Caco-2 (cell line): ENCODE data around the gene TUBA3E. TPM values are rescaled to one million over a fixed set of nuclear protein-coding genes. Genes with fewer than 3 reads are reported as not detected.
"Not testable (repeated sequence)": the region's sequence is repeated elsewhere in the genome, so short reads cannot be mapped to it uniquely, and the experiment has no call there.

Source experiments
- BruUV-seq: library from RNA; stranded (reverse); fragments of 400-500 nt; replicated peaks from 2 replicates; lab custom pipeline; 2021; lab: Mats Ljungman, UMichigan
- CTCF ChIA-PET: fragments of 300-600 bp; sonication (Branson Sonifier 250); formaldehyde crosslinking; loops from one replicate; lab custom pipeline; 2022; ENCODE audit warnings: antibody characterized with exemption; lab: Charles Lee
- POLR2A ChIA-PET: fragments of 300-600 bp; sonication (Branson Sonifier 250); formaldehyde crosslinking; loops from one replicate; lab custom pipeline; 2022; ENCODE audit warnings: antibody characterized with exemption; lab: Charles Lee
- DNase-seq, 2 experiments: peaks; one replicate each; pipeline versions ENCODE4 v3.0.0 to v3.0.0-alpha.2; 2020 to 2022
- H3K27me3 ChIP-seq: replicated peaks from 2 replicates; pipeline ENCODE4 v1.6.0; 2011; ENCODE audit warnings: low read length; ENCODE audit not compliant: control insufficient read depth, insufficient read depth
- H3K36me3 ChIP-seq: 2 replicates; pipeline ENCODE4 v1.5.1; 2011; ENCODE audit warnings: low read length; ENCODE audit not compliant: control insufficient read depth, insufficient read depth
- H3K4me1 ChIP-seq: fragments of 250-450 bp; sonication (Bioruptor Pico); 2 replicates; pipeline ENCODE4 v1.5.1; 2020; ENCODE audit warnings: mild to moderate bottlenecking
- H3K4me3 ChIP-seq: 2 replicates; pipeline ENCODE4 v1.5.1; 2011; ENCODE audit warnings: low read depth, mild to moderate bottlenecking, control low read depth, low read length
- H3K9me3 ChIP-seq: fragments of 250-450 bp; sonication (Bioruptor Pico); 2 replicates; pipeline ENCODE4 v1.5.1; 2020; ENCODE audit warnings: mild to moderate bottlenecking, moderate library complexity
- H3K27ac Mint-ChIP-seq: one replicate; pipeline ENCODE4 v1.8.0; 2022; ENCODE audit warnings: mixed read lengths; ENCODE audit not compliant: unreplicated experiment
- H3K27me3 Mint-ChIP-seq: one replicate; pipeline ENCODE4 v1.8.0; 2022; ENCODE audit warnings: mixed read lengths; ENCODE audit not compliant: insufficient read depth, unreplicated experiment
- H3K36me3 Mint-ChIP-seq: one replicate; pipeline ENCODE4 v1.8.0; 2022; ENCODE audit warnings: mild to moderate bottlenecking, mixed read lengths; ENCODE audit not compliant: insufficient read depth, unreplicated experiment
- H3K4me1 Mint-ChIP-seq: one replicate; pipeline ENCODE4 v1.8.0; 2022; ENCODE audit warnings: low read depth, mixed read lengths; ENCODE audit not compliant: unreplicated experiment
- H3K4me3 Mint-ChIP-seq: one replicate; pipeline ENCODE4 v1.8.0; 2022; ENCODE audit warnings: mild to moderate bottlenecking, moderate library complexity, mixed read lengths; ENCODE audit not compliant: unreplicated experiment
- H3K9me3 Mint-ChIP-seq: one replicate; pipeline ENCODE4 v1.8.0; 2022; ENCODE audit warnings: mixed read lengths; ENCODE audit not compliant: unreplicated experiment
- CTCF ChIP-seq, 2 experiments: fragments of 200-600 bp in 1 of 2; IDR thresholded peaks; 1 replicate in 1 of 2; 2 replicates in 1 of 2; pipeline versions ENCODE4 v1.5.1 to v1.8.0; 2011 to 2022; ENCODE audit warnings: antibody characterized with exemption in 1 of 2, control low read depth in 1 of 2, inconsistent platforms in 1 of 2, low read depth in 1 of 2, low read length in 1 of 2, mild to moderate bottlenecking in 1 of 2, moderate library complexity in 1 of 2; ENCODE audit not compliant: insufficient read depth in 1 of 2, severe bottlenecking in 1 of 2, unreplicated experiment in 1 of 2
- intact Hi-C: fragments of 100-400 bp; cut with micrococcal nuclease; formaldehyde crosslinking; loops from one replicate; pipeline ENCODE4 v1.10.0; 2022; ENCODE audit not compliant: unreplicated experiment
- total RNA-seq: library from RNA; stranded (reverse); gene quantifications from 2 replicates; pipeline ENCODE4 v1.2.3, GENCODE V29; 2022

Gene TUBA3E
- total RNA-seq, 1 experiment from 2014 or later, result 0.57 TPM

GRCh38 chr2:130158631-130159030 is 39.6 kb downstream of the TUBA3E start:
- TF ChIP-seq CTCF (IDR thresholded peaks at IDR 0.05; ENCODE audit: insufficient read depth in 1 of 2, low read depth in 1 of 2, low read length in 1 of 2, severe bottlenecking in 1 of 2, unreplicated experiment in 1 of 2), result no peak
- Histone ChIP-seq H3K36me3 (no peaks in the 10 kb centered on the region), H3K4me1 (no peaks in the 10 kb centered on the region), H3K27me3 (no peaks in the 10 kb centered on the region), H3K9me3 (no peaks in the 10 kb centered on the region), H3K4me3 (no peak overlapping the region)
- no TSS peak for BruUV-seq
- ChIA-PET CTCF (no interaction called here), POLR2A (no interaction called here)
- intact Hi-C loops, result no loop called here
- Mint-ChIP-seq H3K27me3 (no peaks in the 10 kb centered on the region), H3K9me3 (no peaks in the 10 kb centered on the region), H3K4me3 (no peak overlapping the region), H3K4me1 (no peaks in the 10 kb centered on the region), H3K27ac (no peak overlapping the region), H3K36me3 (peaks cover 65% of the 10 kb centered on the region)
- no peak for DNase-seq

- H3K36me3 ChIP-seq, DNase-seq, H3K4me3 Mint-ChIP-seq, POLR2A ChIA-PET, H3K4me1 ChIP-seq, H3K9me3 ChIP-seq, H3K4me1 Mint-ChIP-seq, H3K27me3 ChIP-seq, intact Hi-C loops, H3K9me3 Mint-ChIP-seq, H3K4me3 ChIP-seq, BruUV-seq, H3K27me3 Mint-ChIP-seq, CTCF ChIA-PET, H3K27ac Mint-ChIP-seq: not testable (repeated sequence)
- peaks cover 66% of the 10 kb centered on the region for H3K36me3 Mint-ChIP-seq
Observed at GRCh38 chr2:130157825-130158514, 40.3 kb downstream of the TUBA3E start.

GRCh38 chr2:130157354-130157753 is 40.9 kb downstream of the TUBA3E start:
- CTCF ChIA-PET, H3K4me1 ChIP-seq, H3K9me3 ChIP-seq, H3K4me1 Mint-ChIP-seq, H3K4me3 Mint-ChIP-seq, BruUV-seq, H3K9me3 Mint-ChIP-seq, POLR2A ChIA-PET, H3K36me3 ChIP-seq, DNase-seq, H3K4me3 ChIP-seq, H3K27me3 Mint-ChIP-seq, intact Hi-C loops, H3K27me3 ChIP-seq, H3K27ac Mint-ChIP-seq: not testable (repeated sequence)
- peaks cover 66% of the 10 kb centered on the region for H3K36me3 Mint-ChIP-seq

GRCh38 chr2:130156624-130157004 is 41.6 kb downstream of the TUBA3E start:
- peaks cover 67% of the 10 kb centered on the region for H3K36me3 Mint-ChIP-seq
- H3K4me3 Mint-ChIP-seq, result no peak overlapping the region
- Histone ChIP-seq H3K36me3 (no peaks in the 10 kb centered on the region), H3K27me3 (no peaks in the 10 kb centered on the region), H3K4me3 (no peak overlapping the region), H3K4me1 (no peaks in the 10 kb centered on the region), H3K9me3 (no peaks in the 10 kb centered on the region)
- H3K9me3 Mint-ChIP-seq, result no peaks in the 10 kb centered on the region
- ChIA-PET CTCF (interaction anchor here (1.4 kb wide), 1 partner anchor 176 kb away, joined by 7 read pairs; no protein-coding TSS in a partner anchor), POLR2A (no interaction called here)
- TF ChIP-seq CTCF (IDR thresholded peaks at IDR 0.05; ENCODE audit: insufficient read depth in 1 of 2, low read depth in 1 of 2, low read length in 1 of 2, severe bottlenecking in 1 of 2, unreplicated experiment in 1 of 2), result no peak
- no TSS peak for BruUV-seq
- DNase-seq, result no peak
- H3K27ac Mint-ChIP-seq, result no peak overlapping the region
- intact Hi-C loops, result loop anchor here (1.0 kb wide), 2 partner anchors 25 to 176 kb away; partner anchors contain the start of gene SMPD4
- H3K27me3 Mint-ChIP-seq, result no peaks in the 10 kb centered on the region
- no peaks in the 10 kb centered on the region for H3K4me1 Mint-ChIP-seq
